Stimulated activated CD4-positive, alpha-beta T cell treated with anti-CD3 and anti-CD28 coated beads, Interleukin-4, amount 100 ng/mL, for 1 hour (primary cell): ENCODE data around the gene ADAP1.
A peak's percentile ranks its signal among the peaks of the same experiment; 100 is the strongest.
"Not testable (repeated sequence)": the region's sequence is repeated elsewhere in the genome, so short reads cannot be mapped to it uniquely, and the experiment has no call there.

Experiments
- DNase-seq: peaks from one replicate; pipeline ENCODE4 v3.0.0-alpha.2; 2020

Gene ADAP1, protein sequence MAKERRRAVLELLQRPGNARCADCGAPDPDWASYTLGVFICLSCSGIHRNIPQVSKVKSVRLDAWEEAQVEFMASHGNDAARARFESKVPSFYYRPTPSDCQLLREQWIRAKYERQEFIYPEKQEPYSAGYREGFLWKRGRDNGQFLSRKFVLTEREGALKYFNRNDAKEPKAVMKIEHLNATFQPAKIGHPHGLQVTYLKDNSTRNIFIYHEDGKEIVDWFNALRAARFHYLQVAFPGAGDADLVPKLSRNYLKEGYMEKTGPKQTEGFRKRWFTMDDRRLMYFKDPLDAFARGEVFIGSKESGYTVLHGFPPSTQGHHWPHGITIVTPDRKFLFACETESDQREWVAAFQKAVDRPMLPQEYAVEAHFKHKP

DNA sequence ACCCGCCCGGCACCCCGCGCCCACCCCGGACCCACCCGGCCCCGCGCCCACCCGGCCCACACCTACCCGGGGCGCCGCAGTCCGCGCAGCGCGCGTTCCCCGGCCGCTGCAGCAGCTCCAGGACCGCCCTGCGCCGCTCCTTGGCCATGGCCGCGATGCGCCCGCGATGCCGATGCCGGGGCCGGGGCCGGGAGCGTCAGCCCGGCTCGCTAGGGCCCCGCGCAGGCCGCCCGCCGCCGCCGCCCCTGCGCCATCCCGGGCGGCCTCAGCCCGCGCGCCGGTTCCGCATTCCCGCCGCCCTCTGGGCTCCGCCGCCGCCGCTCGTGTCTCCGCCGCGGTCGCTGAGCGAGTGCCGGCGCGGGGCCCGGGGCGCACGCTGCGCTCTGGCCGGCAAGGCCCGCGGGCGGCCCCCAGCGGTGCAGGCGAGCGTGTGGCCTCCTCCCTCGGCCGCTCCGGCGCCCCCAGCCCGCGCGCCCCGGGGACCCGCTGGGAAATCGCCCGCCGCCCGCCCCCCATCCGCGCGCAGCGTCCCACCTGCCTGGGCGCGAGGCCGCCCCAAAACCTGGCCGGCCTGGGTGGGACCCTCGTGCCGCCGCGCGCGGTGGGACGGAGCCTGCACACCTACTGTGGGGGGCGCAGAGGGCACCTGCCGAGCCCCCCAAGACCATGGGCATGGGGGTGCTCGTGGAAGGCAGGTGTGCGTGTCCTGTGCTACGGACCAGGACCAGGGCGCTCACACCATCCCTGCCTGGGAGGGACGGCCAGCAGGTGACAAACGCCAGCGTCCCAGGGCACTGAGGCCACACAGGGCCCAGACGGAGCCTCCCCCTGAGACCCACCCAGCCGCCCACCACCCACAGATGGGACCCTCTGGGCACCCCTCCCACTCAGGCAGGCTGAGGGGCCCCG is at the start of gene ADAP1:
TSS of gene ADAP1 (minus strand) at position 351 of the 909 bp plus-strand sequence. CDS start at position 148, 203 bp downstream.
- peak; percentile 68 for DNase-seq

DNA sequence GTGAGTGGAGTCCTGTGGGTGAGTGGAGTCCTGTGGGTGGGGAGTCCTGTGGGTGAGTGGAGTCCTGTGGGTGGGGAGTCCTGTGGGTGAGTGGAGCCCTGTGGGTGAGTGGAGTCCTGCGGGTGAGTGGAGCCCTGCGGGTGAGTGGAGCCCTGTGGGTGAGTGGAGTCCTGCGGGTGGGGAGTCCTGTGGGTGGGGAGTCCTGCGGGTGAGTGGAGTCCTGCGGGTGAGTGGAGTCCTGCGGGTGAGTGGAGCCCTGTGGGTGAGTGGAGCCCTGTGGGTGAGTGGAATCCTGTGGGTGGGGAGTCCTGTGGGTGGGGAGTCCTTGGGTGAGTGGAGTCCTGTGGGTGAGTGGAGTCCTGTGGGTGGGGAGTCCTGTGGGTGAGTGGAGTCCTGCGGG is 48.0 kb upstream of the ADAP1 start:
- not testable (repeated sequence) for DNase-seq

DNA sequence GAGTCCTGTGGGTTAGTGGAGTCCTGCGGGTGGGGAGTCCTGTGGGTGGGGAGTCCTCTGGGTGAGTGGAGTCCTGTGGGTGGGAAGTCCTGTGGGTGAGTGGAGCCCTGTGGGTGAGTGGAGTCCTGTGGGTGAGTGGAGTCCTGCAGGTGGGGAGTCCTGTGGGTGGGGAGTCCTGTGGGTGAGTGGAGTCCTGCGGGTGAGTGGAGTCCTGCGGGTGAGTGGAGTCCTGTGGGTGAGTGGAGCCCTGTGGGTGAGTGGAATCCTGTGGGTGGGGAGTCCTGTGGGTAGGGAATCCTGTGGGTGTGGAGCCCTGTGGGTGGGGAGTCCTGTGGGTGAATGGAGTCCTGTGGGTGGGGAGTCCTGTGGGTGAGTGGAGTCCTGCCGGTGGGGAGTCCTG is 47.5 kb upstream of the ADAP1 start:
- DNase-seq: not testable (repeated sequence)

DNA sequence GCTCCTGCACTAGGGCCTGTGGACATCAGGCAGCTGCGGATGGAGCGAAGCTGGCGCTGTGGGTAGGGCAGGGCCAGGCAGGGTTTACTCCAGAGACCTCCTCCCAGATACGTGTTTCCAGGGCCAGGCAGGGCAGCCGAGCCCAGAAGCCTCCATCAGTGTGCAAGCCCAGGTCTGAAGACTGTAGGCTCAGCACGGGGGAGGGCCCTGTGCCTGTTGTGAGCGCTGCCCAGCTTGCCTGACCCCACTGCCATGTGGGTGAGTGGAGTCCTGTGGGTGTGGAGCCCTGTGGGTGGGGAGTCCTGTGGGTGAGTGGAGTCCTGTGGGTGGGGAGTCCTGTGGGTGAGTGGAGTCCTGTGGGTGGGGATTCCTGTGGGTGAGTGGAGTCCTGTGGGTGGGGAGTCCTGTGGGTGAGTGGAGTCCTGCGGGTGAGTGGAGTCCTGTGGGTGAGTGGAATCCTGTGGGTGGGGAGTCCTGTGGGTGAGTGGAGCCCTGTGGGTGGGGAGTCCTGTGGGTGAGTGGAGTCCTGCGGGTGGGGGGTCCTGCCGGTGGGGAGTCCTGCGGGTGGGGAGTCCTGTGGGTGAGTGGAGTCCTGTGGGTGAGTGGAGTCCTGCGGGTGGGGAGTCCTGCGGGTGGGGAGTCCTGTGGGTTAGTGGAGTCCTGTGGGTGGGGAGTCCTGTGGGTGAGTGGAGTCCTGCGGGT is 46.7 kb upstream of the ADAP1 start:
- DNase-seq: not testable (repeated sequence)

DNA sequence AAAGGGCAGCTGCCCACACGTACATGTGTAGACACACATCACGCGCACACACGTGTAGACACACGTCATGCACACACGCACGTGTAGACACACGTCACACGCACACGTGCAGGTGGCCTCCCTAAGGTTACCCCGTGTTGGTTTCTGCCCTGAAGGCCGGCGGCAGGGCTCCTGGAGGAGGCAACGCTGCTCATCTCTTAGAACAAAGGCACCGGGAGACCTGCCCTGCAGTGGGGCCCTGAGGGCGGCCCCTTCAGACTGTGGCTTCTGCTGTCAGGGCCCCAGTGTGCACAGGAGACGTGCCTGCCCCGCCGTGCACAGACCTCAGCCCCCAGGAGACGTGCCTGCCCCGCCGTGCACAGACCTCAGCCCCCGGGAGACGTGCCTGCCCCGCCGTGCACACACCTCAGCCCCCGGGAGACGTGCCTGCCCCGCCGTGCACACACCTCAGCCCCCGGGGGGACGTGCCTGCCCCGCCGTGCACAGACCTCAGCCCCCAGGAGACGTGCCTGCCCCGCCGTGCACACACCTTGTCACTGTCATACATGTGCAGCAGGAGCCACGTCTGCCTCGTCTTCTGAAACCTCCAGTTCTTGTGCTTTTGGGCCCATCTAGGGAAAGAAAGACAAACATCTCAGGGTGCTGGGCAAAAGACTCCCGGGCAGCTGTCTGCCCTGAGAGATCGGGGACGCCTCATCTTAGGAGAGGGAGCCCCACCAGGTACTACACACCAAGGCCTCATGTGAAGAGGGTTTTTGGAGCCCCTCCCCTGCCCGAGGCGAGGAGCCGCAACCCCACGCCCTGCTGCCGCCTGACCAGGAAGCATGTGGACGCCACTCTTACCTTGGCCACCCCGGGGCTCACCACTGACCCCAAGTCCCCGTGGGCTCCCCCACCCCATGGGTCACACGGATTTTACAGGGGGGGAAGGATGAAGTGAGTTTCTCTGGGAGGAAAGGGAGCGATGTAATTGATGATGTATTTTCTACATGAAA is 45.8 kb upstream of the ADAP1 start:
- DNase-seq: no peak

DNA sequence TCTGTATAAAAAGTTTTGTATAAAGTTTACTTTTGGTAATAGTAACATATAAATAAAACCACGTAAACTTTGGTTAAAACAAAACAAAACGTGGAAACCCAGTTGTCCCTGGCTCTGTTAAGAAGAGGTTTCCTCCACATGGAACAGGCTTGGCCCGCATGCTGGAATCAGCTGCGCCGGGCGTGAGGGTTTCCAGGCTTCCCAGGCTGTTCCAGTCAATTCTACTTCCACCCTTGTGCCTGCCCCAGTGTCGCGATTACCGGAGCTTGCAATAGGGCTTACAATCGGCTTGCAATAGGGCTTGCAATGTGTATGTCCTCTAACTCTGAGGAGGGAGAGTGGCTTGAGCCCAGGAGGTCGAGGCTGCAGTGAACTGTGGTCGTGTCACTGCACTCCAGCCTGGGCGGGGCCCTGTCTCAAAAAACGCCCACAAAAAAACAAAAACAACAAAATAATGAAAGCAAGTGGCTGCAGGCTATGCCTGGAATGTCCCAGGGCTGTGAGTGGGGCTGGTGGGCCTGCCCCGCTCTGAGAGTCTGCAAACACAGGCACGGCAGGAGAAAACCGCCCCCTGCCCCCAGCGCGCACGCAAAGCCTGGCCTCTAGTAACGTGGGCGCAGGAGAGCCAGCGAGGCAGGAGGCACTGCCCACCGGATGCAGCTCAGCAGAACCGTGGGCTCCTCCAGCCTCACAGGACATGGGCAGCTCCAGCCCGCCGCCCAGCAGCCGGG is 44.8 kb upstream of the ADAP1 start:
- no peak for DNase-seq

DNA sequence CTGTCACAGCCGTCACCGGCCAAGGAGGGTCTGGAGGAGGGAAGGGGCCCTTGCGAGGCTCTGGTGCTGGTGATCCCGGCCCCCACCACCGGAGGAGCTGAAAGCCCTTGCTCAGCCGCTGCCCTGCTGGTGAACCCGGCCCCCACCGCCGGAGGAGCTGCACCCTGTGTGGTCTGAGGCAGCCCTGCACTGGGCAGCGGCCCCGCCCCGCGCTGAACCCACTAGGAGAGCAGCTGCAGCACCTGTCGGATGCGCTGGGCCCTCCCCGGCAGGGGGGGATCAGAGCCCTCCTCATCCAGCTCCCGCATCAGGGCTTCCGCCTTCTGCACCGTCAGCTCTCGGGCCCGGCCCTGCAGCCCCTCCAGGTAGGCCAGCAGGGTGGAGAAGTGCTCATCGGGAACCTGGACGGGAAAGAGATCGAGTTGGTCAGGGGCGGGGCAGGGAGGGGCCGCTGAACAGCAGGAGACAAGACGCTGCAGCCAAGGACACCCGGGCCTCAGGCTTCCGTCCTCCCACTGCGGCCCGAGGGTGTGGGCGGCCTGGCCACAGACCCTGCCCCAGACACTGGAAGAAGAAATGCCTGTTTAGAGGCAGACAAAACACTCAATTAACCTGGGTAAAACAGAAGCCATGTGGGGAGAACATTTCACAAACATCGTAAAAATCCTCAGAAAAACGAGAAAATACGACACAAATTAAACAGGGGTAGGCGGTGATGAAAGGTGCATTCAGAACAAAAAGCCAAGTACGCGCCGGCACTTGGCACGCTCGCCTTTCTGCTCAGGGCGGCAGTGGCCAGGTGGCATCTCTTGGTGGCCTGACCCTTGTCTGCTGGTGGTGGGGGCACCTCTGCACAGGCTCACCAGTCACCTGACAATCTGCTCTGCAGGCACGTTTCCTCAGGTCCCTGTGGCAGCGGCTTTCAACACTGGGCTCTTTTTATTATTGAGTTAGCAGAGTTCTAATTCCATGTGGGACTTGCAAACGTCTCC is 43.2 kb upstream of the ADAP1 start:
- DNase-seq: no peak

GRCh38 chr7:996079-996872 is 41.8 kb upstream of the ADAP1 start:
- DNase-seq: no peak

GRCh38 chr7:995571-995970 is 41.1 kb upstream of the ADAP1 start:
- no peak for DNase-seq

DNA sequence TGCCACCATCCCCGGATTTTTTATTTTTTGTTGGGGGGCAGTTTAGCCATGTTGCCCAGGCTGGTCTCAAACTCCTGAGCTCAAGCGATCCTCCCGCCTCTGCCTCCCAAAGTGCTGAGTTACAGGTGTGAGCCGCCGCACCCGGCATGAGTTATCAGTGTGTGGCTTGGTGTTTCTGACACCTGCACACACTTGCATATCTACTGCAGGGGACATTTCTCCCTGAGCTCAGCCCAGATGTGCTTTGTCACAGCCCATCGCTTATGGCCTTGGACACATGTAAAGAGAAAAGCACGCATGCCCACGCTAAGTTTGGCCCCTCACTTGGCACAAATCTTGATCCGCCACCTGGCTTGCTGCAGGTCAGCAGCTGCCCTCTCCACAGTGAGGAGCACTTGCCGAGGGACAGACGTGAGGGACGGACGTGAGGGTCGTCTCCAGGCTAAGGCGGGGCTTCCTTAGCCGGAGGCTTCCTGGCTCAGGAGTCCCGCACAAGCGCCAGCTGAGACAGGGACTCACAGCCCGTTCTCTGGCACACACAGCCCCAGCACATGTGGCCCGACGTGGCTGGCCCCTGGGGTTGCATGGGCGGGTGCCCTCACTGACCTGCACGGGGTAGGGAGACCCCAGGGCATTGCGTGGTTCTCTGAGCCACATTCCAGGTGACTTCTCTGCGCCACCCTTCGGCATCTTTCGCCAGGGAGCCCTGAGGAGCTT is 40.3 kb upstream of the ADAP1 start:
- no peak for DNase-seq

DNA sequence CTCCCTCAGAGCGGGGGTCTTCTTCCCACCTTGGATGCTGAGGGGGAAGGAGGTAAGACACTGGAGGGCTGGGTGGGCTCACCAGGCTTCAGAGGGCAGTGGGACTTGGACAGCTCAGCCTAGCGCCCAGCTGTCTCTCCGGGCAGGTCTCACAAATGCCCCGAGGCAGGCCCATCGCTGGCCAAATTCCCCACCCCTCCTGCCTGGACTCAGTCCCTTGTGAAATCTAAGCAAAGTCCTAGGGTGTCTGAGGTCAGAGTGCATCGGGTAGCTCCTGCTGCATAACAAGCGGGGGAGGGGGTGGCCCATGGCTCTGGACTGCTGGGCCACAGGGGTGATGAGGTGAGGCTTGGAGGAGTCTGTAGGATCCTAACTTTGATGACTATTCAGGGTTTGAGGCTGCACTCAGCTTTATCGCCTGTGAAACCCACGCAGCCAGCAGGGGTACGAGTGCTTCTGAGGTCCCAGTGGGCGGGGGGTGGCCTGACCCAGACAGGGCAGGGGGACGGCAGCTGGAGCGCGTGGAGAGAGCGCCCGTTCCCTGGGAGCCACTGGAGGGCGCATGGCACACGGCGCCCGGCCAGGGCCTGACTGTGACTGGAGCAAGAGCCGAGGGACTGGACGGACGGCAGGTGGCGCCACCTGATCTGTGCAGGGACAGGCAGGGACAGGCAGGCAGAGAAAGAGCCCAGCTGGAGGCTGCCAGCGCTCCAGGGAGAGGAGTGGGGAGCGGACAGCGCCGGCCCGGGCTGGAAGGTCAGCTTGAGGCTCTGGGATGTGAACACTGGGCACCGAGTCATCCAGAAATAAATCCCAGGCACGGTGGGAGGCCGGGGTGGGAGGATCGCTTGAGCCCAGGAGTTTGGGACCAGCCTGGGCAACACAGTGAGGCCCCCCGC is 38.5 kb upstream of the ADAP1 start:
- DNase-seq: peak; percentile 97

DNA sequence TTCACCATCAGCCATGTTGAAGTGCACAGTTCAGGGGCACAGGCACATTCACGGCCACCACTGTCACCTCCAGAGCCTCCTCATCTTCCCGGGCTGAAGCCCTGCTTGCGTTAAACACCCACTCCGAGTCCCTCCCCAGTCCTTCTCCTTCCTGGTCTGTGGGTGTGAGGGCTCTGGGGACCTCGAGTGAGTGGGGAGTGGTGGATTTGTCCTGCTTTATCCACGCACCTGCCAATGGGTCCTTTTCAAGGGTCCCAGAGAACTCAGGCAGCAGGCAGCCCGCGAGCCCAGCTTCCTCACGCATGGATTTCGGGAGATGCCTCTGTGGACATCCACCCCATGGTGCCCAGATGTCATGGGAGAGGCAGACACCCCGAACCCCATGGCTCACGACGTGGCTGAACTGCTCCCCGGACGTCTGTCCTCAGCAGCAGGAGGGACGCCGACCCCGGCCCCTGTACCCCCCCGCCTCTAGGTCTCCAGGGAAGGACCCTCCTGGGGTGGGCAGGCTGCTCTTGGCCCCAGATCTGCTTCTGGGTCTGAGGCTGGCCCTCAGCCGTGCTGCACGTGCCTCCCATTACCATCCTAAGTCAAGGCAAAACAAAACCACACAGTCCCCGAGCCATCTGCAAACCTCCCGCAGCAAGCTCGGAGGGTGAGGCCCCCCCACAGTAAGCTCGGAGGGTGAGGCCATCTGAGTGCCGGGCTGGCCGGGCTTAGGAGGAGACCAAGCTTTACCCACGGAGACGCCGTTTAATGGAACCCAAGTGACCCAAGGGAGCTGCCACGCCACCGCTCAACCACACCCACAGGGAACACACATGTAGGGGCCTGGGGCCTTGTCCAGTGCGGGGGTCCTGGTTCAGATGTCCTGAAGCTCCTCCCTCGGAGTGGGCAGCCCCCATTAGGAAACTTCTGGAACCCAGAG is 37.5 kb upstream of the ADAP1 start:
- no peak for DNase-seq

DNA sequence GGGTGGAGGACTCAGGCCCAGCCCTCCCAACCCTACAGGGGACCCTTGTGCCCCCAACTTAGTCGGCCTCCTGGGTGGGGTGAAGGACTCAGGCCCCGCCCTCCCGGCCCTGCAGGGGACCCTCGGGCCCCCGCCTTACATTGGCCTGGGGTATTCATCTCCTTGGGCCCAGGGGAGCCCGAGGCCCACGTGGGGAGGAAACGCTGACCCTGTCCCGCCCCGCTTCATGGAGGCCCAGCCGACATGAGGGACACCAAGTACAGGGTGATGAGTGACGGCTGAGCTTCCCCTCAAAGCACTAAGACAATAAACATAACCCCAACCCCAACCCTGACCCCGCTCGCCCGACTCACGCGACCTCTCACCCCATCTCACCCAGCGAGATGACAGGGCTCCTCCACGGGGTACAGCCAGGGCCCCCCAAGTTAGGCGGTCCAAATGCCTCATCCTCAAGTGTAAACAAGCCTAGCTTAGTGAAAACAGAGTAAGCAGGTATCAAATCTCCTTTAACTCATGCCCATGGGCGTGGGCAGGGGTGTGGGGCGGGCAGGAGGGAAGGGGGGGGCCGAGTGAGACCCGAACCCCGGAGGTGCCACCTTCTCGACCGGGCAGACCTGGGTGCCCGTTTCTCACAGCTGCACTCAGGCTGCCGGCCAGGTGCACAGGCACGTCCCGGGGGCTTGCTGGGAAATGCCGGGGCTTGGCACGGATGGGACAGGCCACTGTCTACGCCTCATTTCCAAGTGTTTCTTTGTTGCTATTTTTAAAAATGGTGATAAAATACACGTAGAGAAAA is 36.7 kb upstream of the ADAP1 start:
- DNase-seq: no peak

DNA sequence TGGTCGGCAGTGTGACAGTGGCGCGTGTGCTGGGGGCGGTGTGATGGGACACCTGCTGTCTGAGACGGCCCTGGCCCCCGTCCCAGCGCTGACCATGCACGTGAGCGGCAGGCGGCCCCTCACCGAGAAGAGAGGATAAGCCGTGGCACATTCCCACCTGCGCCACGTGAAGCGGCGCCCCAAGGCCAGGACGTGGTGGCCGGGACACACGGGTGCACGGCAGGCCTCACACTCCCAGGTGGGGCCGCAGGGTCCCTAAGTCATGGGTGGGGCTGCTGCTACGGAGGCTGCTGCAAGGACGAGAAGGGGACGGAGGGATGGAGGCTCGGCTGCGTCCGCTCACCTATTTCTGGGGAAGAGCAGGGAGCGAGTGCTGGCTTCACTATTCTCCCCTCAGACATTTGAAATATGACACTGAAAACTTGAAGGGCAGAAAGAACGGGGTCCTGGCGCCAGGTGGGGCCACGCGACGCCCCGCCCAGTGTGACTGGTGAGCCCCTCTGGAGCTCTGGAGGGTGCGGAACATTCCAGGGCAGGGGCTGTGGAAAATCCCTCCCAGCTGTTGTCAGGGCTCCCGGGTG is 36.0 kb upstream of the ADAP1 start:
- no peak for DNase-seq

GRCh38 chr7:988963-989529 is 34.6 kb upstream of the ADAP1 start:
- DNase-seq: no peak
